GM23338 (cell line): Measurements from ENCODE around the gene CAPZB. TPM values are rescaled to one million over a fixed set of nuclear protein-coding genes. Genes with fewer than 3 reads are reported as not detected.

ENCODE experiments used
- ATAC-seq: fragments of 200-7000 bp; cut with Tn5 transposase; 3 replicates; pipeline ENCODE4 v1.9.1; 2020
- DNase-seq: peaks from one replicate; pipeline ENCODE4 v3.0.0-alpha.2; 2015; ENCODE audit warnings: low spot score
- H2AFZ ChIP-seq: fragments of 200-600 bp; sonication (generic); 2 replicates; pipeline ENCODE4 v1.8.0; 2016; ENCODE audit warnings: antibody characterized with exemption, mild to moderate bottlenecking, moderate library complexity
- H3F3A ChIP-seq: fragments of 200-600 bp; sonication (generic); replicated peaks from 2 replicates; pipeline ENCODE4 v1.8.0; 2017; ENCODE audit warnings: antibody characterized with exemption, mixed run types, low read depth
- H3K27ac ChIP-seq: fragments of 200-600 bp; sonication (generic); 2 replicates; pipeline ENCODE4 v1.6.1; 2016; ENCODE audit warnings: low read depth
- H3K27me3 ChIP-seq: fragments of 200-600 bp; sonication (generic); 2 replicates; pipeline ENCODE4 v1.8.0; 2016; ENCODE audit warnings: mild to moderate bottlenecking, mixed run types, moderate library complexity; ENCODE audit not compliant: insufficient read depth
- H3K36me3 ChIP-seq: fragments of 200-600 bp; sonication (generic); 2 replicates; pipeline ENCODE4 v1.8.0; 2016; ENCODE audit warnings: mild to moderate bottlenecking; ENCODE audit not compliant: insufficient read depth
- H3K4me1 ChIP-seq: fragments of 200-600 bp; sonication (generic); 2 replicates; pipeline ENCODE4 v1.8.0; 2016; ENCODE audit warnings: mild to moderate bottlenecking, moderate library complexity; ENCODE audit not compliant: insufficient read depth
- H3K4me2 ChIP-seq: fragments of 200-600 bp; sonication (generic); 2 replicates; pipeline ENCODE4 v1.7.1; 2017; ENCODE audit warnings: mixed run types
- H3K4me3 ChIP-seq: fragments of 200-600 bp; sonication (generic); 2 replicates; pipeline ENCODE4 v1.6.1; 2016; ENCODE audit warnings: mixed run types
- H3K79me2 ChIP-seq: fragments of 200-600 bp; sonication (generic); replicated peaks from 2 replicates; pipeline ENCODE4 v1.8.0; 2017; ENCODE audit warnings: mild to moderate bottlenecking; ENCODE audit not compliant: insufficient read depth
- H3K9me2 ChIP-seq: fragments of 200-600 bp; sonication (generic); 2 replicates; pipeline ENCODE4 v1.8.0; 2017; ENCODE audit not compliant: insufficient read depth
- H4K20me1 ChIP-seq: fragments of 200-600 bp; sonication (generic); replicated peaks from 2 replicates; pipeline ENCODE4 v1.8.0; 2017; ENCODE audit warnings: mild to moderate bottlenecking; ENCODE audit not compliant: insufficient read depth
- H3K27ac Mint-ChIP-seq: 2 replicates; pipeline ENCODE4 v1.8.0; 2020; ENCODE audit warnings: inconsistent platforms, mild to moderate bottlenecking, moderate library complexity, mixed read lengths
- H3K27me3 Mint-ChIP-seq: 3 replicates; pipeline ENCODE4 v1.8.0; 2022; ENCODE audit warnings: low read depth, mild to moderate bottlenecking, moderate library complexity, mixed read lengths, inconsistent platforms; ENCODE audit not compliant: insufficient read depth, poor library complexity
- H3K36me3 Mint-ChIP-seq: 3 replicates; pipeline ENCODE4 v1.8.0; 2021; ENCODE audit warnings: low read depth, mild to moderate bottlenecking, inconsistent platforms, moderate library complexity, mixed read lengths
- H3K4me1 Mint-ChIP-seq: 3 replicates; pipeline ENCODE4 v1.8.0; 2020; ENCODE audit warnings: mild to moderate bottlenecking, inconsistent platforms, mixed read lengths
- H3K4me3 Mint-ChIP-seq: 3 replicates; pipeline ENCODE4 v1.8.0; 2021; ENCODE audit warnings: moderate library complexity, mild to moderate bottlenecking, inconsistent platforms, mixed read lengths
- H3K9me3 Mint-ChIP-seq: 3 replicates; pipeline ENCODE4 v1.8.0; 2020; ENCODE audit warnings: moderate library complexity, mild to moderate bottlenecking, inconsistent platforms, mixed read lengths
- CREB1 ChIP-seq: fragments of 250-450 bp; sonication (Bioruptor Pico); IDR thresholded peaks from 2 replicates; pipeline ENCODE4 v1.5.0; 2020; ENCODE audit warnings: low read depth, mild to moderate bottlenecking, moderate library complexity
- CTCF ChIP-seq, 2 experiments: fragments of 200-600 bp in 1 of 2; sonication (generic) in 1 of 2; conservative IDR thresholded peaks; 2 replicates each; pipeline versions ENCODE4 v1.5.1 to v1.6.1; 2016 to 2017; ENCODE audit warnings: antibody characterized with exemption in 2 of 2, low read depth in 2 of 2, mild to moderate bottlenecking in 2 of 2, moderate library complexity in 1 of 2
- ETS1 ChIP-seq: IDR thresholded peaks from 2 replicates; pipeline ENCODE4 v1.6.1; 2016; ENCODE audit warnings: antibody characterized with exemption
- EZH2 ChIP-seq: fragments of 200-600 bp; sonication (generic); IDR thresholded peaks from one replicate; pipeline ENCODE4 v1.8.0; 2017; ENCODE audit warnings: antibody characterized with exemption, mild to moderate bottlenecking, low read depth; ENCODE audit not compliant: unreplicated experiment
- EZH2phosphoT487 ChIP-seq: fragments of 200-600 bp; sonication (generic); IDR thresholded peaks from one replicate; pipeline ENCODE4 v1.8.1; 2018; ENCODE audit warnings: antibody characterized with exemption; ENCODE audit not compliant: unreplicated experiment
- JUNB ChIP-seq: IDR thresholded peaks from one replicate; pipeline ENCODE4 v1.6.1; 2016; ENCODE audit warnings: antibody characterized with exemption; ENCODE audit not compliant: unreplicated experiment
- NANOG ChIP-seq: IDR thresholded peaks from 2 replicates; pipeline ENCODE4 v1.6.1; 2016; ENCODE audit warnings: antibody characterized with exemption, borderline replicate concordance
- POLR2AphosphoS5 ChIP-seq: IDR thresholded peaks from 2 replicates; pipeline ENCODE4 v1.6.1; 2016; ENCODE audit warnings: antibody characterized with exemption, low read depth
- REST ChIP-seq: IDR thresholded peaks from one replicate; pipeline ENCODE4 v1.6.1; 2018; ENCODE audit warnings: antibody characterized with exemption; ENCODE audit not compliant: unreplicated experiment
- STAT1 ChIP-seq: IDR thresholded peaks from one replicate; pipeline ENCODE4 v1.6.1; 2016; ENCODE audit warnings: antibody characterized with exemption; ENCODE audit not compliant: unreplicated experiment
- ZNF114 ChIP-seq: fragments of 250-450 bp; sonication (Bioruptor Pico); IDR thresholded peaks from 2 replicates; pipeline ENCODE4 v1.5.0; 2020; ENCODE audit warnings: mild to moderate bottlenecking, moderate library complexity
- ZNF331 ChIP-seq: fragments of 250-450 bp; sonication (Bioruptor Pico); IDR thresholded peaks from 2 replicates; pipeline ENCODE4 v1.5.0; 2020; ENCODE audit warnings: low read depth, mild to moderate bottlenecking, moderate library complexity
- polyA plus RNA-seq: library from polyadenylated mRNA; unstranded; fragments of >200 nt; fragmentation: Nextera tagmentation; extraction: Ambion mirVana; gene quantifications from 2 replicates; pipeline ENCODE4 v1.2.1, GENCODE V29; 2016
- total RNA-seq: library from RNA; depleted of rRNA; stranded (reverse); fragments of >200 nt; shearing (Covaris generic); gene quantifications from 2 replicates; pipeline ENCODE4 v1.2.3, GENCODE V29; 2014

The CAPZB gene
- total and polyA plus RNA-seq, 2 experiments from 2014 or later: 195 to 348 TPM

- no peak overlapping the region for H3K27ac Mint-ChIP-seq
- Histone ChIP-seq H3K9me2 (no peaks in the 10 kb centered on the region), H3K27me3 (no peaks in the 10 kb centered on the region), H3K4me3 (no peak overlapping the region), H3F3A (no peaks in the 10 kb centered on the region), H2AFZ (peak overlapping the region; percentile 73; the same call in 1 of the 2 replicates), H3K27ac (no peak overlapping the region), H3K4me1 (no peaks in the 10 kb centered on the region), H3K79me2 (no peaks in the 10 kb centered on the region), H3K4me2 (no peak overlapping the region), H3K36me3 (no peaks in the 10 kb centered on the region), H4K20me1 (no peaks in the 10 kb centered on the region)
- H3K4me1 Mint-ChIP-seq: peaks cover 7% of the 10 kb centered on the region; the same call in 2 of the 3 replicates
- H3K27me3 Mint-ChIP-seq: peaks cover 2% of the 10 kb centered on the region
- no peak for ATAC-seq
- TF ChIP-seq STAT1: no peak
- no peak for TF ChIP-seq EZH2phosphoT487
- no peak for TF ChIP-seq POLR2AphosphoS5
- TF ChIP-seq NANOG: no peak
- TF ChIP-seq ZNF331 (CRISPR knock-in tag): no peak
- TF ChIP-seq ETS1: no peak
- no peak for TF ChIP-seq EZH2
- TF ChIP-seq ZNF114 (CRISPR knock-in tag): no peak
- TF ChIP-seq REST: no peak
- TF ChIP-seq CREB1 (CRISPR knock-in tag): no peak
- no peak for TF ChIP-seq CTCF (conservative IDR thresholded peaks at IDR 0.05; ENCODE audit: low read depth in 2 of 2)
- TF ChIP-seq JUNB: no peak
- no peak for DNase-seq
- H3K36me3 Mint-ChIP-seq: no peaks in the 10 kb centered on the region
- no peak overlapping the region for H3K4me3 Mint-ChIP-seq
- H3K9me3 Mint-ChIP-seq: peaks cover 3% of the 10 kb centered on the region; the same call in 2 of the 3 replicates
Observed at GRCh38 chr1:19512545-19512944, 27.2 kb upstream of the CAPZB start.
